Left ventricle myocardium inferior (tissue), 1 donor: ENCODE data around the gene ABCA10. TPM values are rescaled to one million over a fixed set of nuclear protein-coding genes. Genes with fewer than 3 reads are reported as not detected.
"Not testable (repeated sequence)": the region's sequence is repeated elsewhere in the genome, so short reads cannot be mapped to it uniquely, and the experiment has no call there.

Experiments used
- DNase-seq: peaks from one replicate; pipeline ENCODE4 v3.0.0-alpha.2; 2020
- H3K27ac ChIP-seq: fragments of 200-600 bp; replicated peaks from 2 replicates; pipeline ENCODE4 v1.8.0; 2021
- H3K27me3 ChIP-seq: fragments of 200-600 bp; 2 replicates; pipeline ENCODE4 v1.8.0; 2021; ENCODE audit warnings: low read depth
- H3K36me3 ChIP-seq: fragments of 200-600 bp; 2 replicates; pipeline ENCODE4 v1.8.0; 2021
- H3K4me1 ChIP-seq: fragments of 200-600 bp; 2 replicates; pipeline ENCODE4 v1.8.0; 2021
- H3K4me3 ChIP-seq: fragments of 200-600 bp; 2 replicates; pipeline ENCODE4 v1.8.0; 2021; ENCODE audit warnings: mild to moderate bottlenecking, moderate library complexity
- H3K9me3 ChIP-seq: fragments of 200-600 bp; replicated peaks from 2 replicates; pipeline ENCODE4 v1.8.0; 2021
- intact Hi-C: fragments of 100-400 bp; cut with micrococcal nuclease; formaldehyde crosslinking; loops from one replicate; pipeline ENCODE4 v1.11.0; 2022
- long read RNA-seq: library from polyadenylated mRNA; unstranded; transcript quantifications from one replicate; pipeline ENCODE4 v2.0.0, GENCODE V29; 2021
- total RNA-seq: library from RNA; stranded (reverse); fragmentation: NEBNext Ultra II Directional; extraction: Animal tissue kit (Norgen Biotek cat#: 25700); gene quantifications from one replicate; pipeline ENCODE4 v1.2.1, GENCODE V29; 2021
- TF ChIP-seq, protein P1 (sequence below): fragments of 200-600 bp; IDR thresholded peaks from 2 replicates; pipeline ENCODE4 v1.8.0; 2021; ENCODE audit warnings: antibody characterized with exemption, mild to moderate bottlenecking, borderline replicate concordance
- donor health status: DM: no; HTN: yes; CAD: no; lungs with severe emphysema.

ABCA10 gene, protein sequence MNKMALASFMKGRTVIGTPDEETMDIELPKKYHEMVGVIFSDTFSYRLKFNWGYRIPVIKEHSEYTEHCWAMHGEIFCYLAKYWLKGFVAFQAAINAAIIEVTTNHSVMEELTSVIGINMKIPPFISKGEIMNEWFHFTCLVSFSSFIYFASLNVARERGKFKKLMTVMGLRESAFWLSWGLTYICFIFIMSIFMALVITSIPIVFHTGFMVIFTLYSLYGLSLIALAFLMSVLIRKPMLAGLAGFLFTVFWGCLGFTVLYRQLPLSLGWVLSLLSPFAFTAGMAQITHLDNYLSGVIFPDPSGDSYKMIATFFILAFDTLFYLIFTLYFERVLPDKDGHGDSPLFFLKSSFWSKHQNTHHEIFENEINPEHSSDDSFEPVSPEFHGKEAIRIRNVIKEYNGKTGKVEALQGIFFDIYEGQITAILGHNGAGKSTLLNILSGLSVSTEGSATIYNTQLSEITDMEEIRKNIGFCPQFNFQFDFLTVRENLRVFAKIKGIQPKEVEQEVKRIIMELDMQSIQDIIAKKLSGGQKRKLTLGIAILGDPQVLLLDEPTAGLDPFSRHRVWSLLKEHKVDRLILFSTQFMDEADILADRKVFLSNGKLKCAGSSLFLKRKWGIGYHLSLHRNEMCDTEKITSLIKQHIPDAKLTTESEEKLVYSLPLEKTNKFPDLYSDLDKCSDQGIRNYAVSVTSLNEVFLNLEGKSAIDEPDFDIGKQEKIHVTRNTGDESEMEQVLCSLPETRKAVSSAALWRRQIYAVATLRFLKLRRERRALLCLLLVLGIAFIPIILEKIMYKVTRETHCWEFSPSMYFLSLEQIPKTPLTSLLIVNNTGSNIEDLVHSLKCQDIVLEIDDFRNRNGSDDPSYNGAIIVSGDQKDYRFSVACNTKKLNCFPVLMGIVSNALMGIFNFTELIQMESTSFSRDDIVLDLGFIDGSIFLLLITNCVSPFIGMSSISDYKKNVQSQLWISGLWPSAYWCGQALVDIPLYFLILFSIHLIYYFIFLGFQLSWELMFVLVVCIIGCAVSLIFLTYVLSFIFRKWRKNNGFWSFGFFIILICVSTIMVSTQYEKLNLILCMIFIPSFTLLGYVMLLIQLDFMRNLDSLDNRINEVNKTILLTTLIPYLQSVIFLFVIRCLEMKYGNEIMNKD (N-terminal part only)
- total RNA-seq = 4.2 TPM
- long read RNA-seq, partial matches to known transcripts = 1 of 2 reads
- long read RNA-seq, other reads (novel, unspliced or antisense) = 1 of 2 reads

GRCh38 chr17:69228576-69228975 lies at the start of gene ABCA10:
ABCA10 (minus strand) TSS chr17:69228824; CDS start chr17:69225358, 3,466 bp downstream.
- Histone ChIP-seq H3K27me3 (no peaks in the 10 kb centered on the region), H3K27ac (peak within 1 kb of the TSS; percentile 58), H3K4me3 (peak within 1 kb of the TSS; percentile 53), H3K36me3 (no peaks in the 10 kb centered on the region), H3K4me1 (no peaks in the 10 kb centered on the region), H3K9me3 (peaks cover 25% of the 10 kb centered on the region)
- TF ChIP-seq, protein P1, sequence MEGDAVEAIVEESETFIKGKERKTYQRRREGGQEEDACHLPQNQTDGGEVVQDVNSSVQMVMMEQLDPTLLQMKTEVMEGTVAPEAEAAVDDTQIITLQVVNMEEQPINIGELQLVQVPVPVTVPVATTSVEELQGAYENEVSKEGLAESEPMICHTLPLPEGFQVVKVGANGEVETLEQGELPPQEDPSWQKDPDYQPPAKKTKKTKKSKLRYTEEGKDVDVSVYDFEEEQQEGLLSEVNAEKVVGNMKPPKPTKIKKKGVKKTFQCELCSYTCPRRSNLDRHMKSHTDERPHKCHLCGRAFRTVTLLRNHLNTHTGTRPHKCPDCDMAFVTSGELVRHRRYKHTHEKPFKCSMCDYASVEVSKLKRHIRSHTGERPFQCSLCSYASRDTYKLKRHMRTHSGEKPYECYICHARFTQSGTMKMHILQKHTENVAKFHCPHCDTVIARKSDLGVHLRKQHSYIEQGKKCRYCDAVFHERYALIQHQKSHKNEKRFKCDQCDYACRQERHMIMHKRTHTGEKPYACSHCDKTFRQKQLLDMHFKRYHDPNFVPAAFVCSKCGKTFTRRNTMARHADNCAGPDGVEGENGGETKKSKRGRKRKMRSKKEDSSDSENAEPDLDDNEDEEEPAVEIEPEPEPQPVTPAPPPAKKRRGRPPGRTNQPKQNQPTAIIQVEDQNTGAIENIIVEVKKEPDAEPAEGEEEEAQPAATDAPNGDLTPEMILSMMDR = no peak
- intact Hi-C loops = no loop called here
- DNase-seq = no peak

GRCh38 chr17:69276279-69276678 lies 47.7 kb upstream of the ABCA10 start:
- peaks cover 20% of the 10 kb centered on the region for H3K36me3 ChIP-seq
- H3K27ac ChIP-seq, H3K4me1 ChIP-seq, DNase-seq, H3K4me3 ChIP-seq, intact Hi-C loops, H3K27me3 ChIP-seq, H3K9me3 ChIP-seq: not testable (repeated sequence)

DNA sequence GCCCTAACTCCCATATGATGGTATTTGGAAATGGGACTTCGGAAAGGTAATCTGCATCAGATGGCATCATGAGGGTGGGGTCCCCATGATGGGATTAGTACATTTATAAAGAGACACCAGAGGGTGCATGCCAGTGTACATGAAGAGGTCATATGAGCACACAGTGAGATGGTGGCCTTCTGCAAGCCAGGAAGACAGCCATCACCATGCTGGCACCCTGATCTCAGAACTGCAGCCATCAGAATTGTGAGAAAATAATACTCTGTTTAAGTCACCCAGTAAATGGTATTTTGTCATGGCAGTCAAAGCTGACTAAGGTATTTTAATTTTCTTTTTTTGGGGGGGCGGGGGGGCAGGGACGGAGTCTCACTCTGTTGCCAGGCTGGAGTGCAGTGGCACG lies 47.1 kb upstream of the ABCA10 start:
- Histone ChIP-seq H3K27ac (no peak overlapping the region), H3K27me3 (no peaks in the 10 kb centered on the region), H3K9me3 (no peaks in the 10 kb centered on the region), H3K36me3 (peaks cover 20% of the 10 kb centered on the region), H3K4me1 (no peaks in the 10 kb centered on the region), H3K4me3 (no peak overlapping the region)
- TF ChIP-seq, protein P1 = no peak
- intact Hi-C loops = no loop called here
- no peak for DNase-seq

DNA sequence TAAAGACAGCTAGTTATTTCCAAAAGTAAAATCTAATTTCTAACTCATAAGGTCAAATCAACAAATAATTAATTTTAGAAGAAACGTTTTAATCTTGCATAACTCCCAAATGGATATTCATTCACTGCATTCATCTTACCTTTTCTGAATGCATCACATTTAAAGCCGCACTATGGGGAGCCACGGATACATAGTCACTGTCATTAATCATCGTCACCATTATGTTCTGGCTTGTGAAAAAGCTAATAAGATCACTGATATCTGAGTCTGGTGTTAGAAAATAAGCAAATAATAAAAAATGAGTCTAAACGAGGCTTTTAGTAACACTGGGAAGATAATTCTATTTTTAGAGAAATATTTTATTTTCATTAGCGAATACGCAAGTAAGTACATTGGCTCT lies 42.4 kb upstream of the ABCA10 start:
- intact Hi-C loops = no loop called here
- H3K27ac ChIP-seq = no peak overlapping the region
- no peaks in the 10 kb centered on the region for H3K27me3 ChIP-seq
- H3K4me3 ChIP-seq = no peak overlapping the region
- H3K4me1 ChIP-seq = peaks cover 6% of the 10 kb centered on the region
- no peaks in the 10 kb centered on the region for H3K9me3 ChIP-seq
- H3K36me3 ChIP-seq = peaks cover 6% of the 10 kb centered on the region
- DNase-seq = no peak
- TF ChIP-seq, protein P1 = no peak

GRCh38 chr17:69269131-69269998 lies 40.7 kb upstream of the ABCA10 start:
- no peak for DNase-seq
- TF ChIP-seq, protein P1 = no peak
- Histone ChIP-seq H3K9me3 (no peaks in the 10 kb centered on the region), H3K27ac (no peak overlapping the region), H3K36me3 (no peaks in the 10 kb centered on the region), H3K4me3 (no peak overlapping the region), H3K4me1 (peaks cover 6% of the 10 kb centered on the region), H3K27me3 (no peaks in the 10 kb centered on the region)
- intact Hi-C loops = no loop called here
